H1 (cell line): ENCODE measurements around the gene TPD52L2. TPM values are rescaled to one million over a fixed set of nuclear protein-coding genes. Genes with fewer than 3 reads are reported as not detected.

Source experiments
- CTCF ChIA-PET: fragments of 300-600 bp; sonication (Branson Sonifier 250); formaldehyde crosslinking; loops from one replicate; lab custom pipeline; 2021; ENCODE audit not compliant: partially characterized antibody; lab: Charles Lee
- POLR2A ChIA-PET: fragments of 300-600 bp; sonication (Branson Sonifier 250); formaldehyde crosslinking; loops from one replicate; lab custom pipeline; 2021; ENCODE audit warnings: inconsistent platforms; ENCODE audit not compliant: partially characterized antibody; lab: Charles Lee
- DNase-seq, 2 experiments: peaks; one replicate each; pipeline versions ENCODE4 v3.0.0 to v3.0.0-alpha.2; 2010 to 2022; ENCODE audit warnings: low spot score in 2 of 2, low read depth in 1 of 2, mixed read lengths in 1 of 2
- FAIRE-seq: peaks from 2 replicates; lab custom pipeline; 2011; peaks lifted over from hg19 to GRCh38; lab: Jason Lieb, UNC
- H2AFZ ChIP-seq: 2 replicates; pipeline ENCODE4 v1.8.1; 2012; ENCODE audit warnings: low read length, inconsistent platforms
- H2AK5ac ChIP-seq: 2 replicates; pipeline ENCODE4 v1.6.1; 2013; ENCODE audit warnings: low read depth, low read length
- H2BK120ac ChIP-seq: replicated peaks from 2 replicates; pipeline ENCODE3; 2013; ENCODE audit warnings: low read depth, low read length, inconsistent platforms
- H2BK12ac ChIP-seq: 2 replicates; pipeline ENCODE4 v1.6.1; 2013; ENCODE audit warnings: low read depth, low read length
- H2BK15ac ChIP-seq: 2 replicates; pipeline ENCODE4 v1.6.1; 2013; ENCODE audit warnings: low read length
- H2BK20ac ChIP-seq: 2 replicates; pipeline ENCODE4 v1.6.1; 2013; ENCODE audit warnings: low read length
- H2BK5ac ChIP-seq: 2 replicates; pipeline ENCODE4 v1.6.1; 2013; ENCODE audit warnings: low read depth, low read length
- H3K14ac ChIP-seq: 2 replicates; pipeline ENCODE4 v1.6.1; 2013; ENCODE audit warnings: inconsistent platforms; ENCODE audit not compliant: insufficient read length
- H3K18ac ChIP-seq: 2 replicates; pipeline ENCODE4 v1.6.1; 2013; ENCODE audit warnings: low read length; ENCODE audit errors: extremely low read depth
- H3K23ac ChIP-seq: 2 replicates; pipeline ENCODE4 v1.6.1; 2013; ENCODE audit warnings: inconsistent platforms; ENCODE audit not compliant: insufficient read length
- H3K23me2 ChIP-seq: 2 replicates; pipeline ENCODE4 v1.6.1; 2013; ENCODE audit warnings: low read depth, low read length
- H3K27ac ChIP-seq: 2 replicates; pipeline ENCODE4 v1.6.1; 2011; ENCODE audit warnings: low read depth, low read length, inconsistent platforms
- H3K27me3 ChIP-seq, 4 experiments: replicated peaks in 1 of 4; 1 replicate in 1 of 4; 2 replicates in 3 of 4; pipeline versions ENCODE4 v1.6.1 to v1.8.1; 2011 to 2013; ENCODE audit warnings: low read length in 3 of 4, mild to moderate bottlenecking in 3 of 4, inconsistent platforms in 2 of 4, mixed read lengths in 2 of 4, moderate library complexity in 1 of 4; ENCODE audit not compliant: control insufficient read depth in 3 of 4, insufficient read depth in 3 of 4; ENCODE audit errors: extremely low read depth in 1 of 4
- H3K36me3 ChIP-seq, 4 experiments: 2 replicates each; pipeline versions ENCODE4 v1.6.1 to v1.8.1; 2011 to 2013; ENCODE audit warnings: mild to moderate bottlenecking in 4 of 4, low read length in 3 of 4, moderate library complexity in 2 of 4, control low read depth in 1 of 4, inconsistent platforms in 1 of 4; ENCODE audit not compliant: insufficient read depth in 4 of 4, control insufficient read depth in 2 of 4
- H3K4ac ChIP-seq: replicated peaks from 2 replicates; pipeline ENCODE3; 2013; ENCODE audit warnings: low read length, low read depth, mixed read lengths, inconsistent platforms; ENCODE audit not compliant: insufficient read length
- H3K4me1 ChIP-seq, 4 experiments: replicated peaks in 1 of 4; 1 replicate in 1 of 4; 2 replicates in 3 of 4; pipeline versions ENCODE4 v1.6.1 to v1.8.1; 2011 to 2013; ENCODE audit warnings: low read length in 3 of 4, inconsistent platforms in 2 of 4, mixed read lengths in 1 of 4; ENCODE audit not compliant: insufficient read depth in 4 of 4, control insufficient read depth in 3 of 4
- H3K4me2 ChIP-seq, 2 experiments: 2 replicates each; pipeline versions ENCODE4 v1.6.1 to v1.8.1; 2011 to 2013; ENCODE audit warnings: low read depth in 2 of 2, low read length in 2 of 2, control low read depth in 1 of 2, inconsistent platforms in 1 of 2, mild to moderate bottlenecking in 1 of 2; ENCODE audit not compliant: insufficient read depth in 1 of 2
- H3K4me3 ChIP-seq, 4 experiments: fragments of 200-600, 300-600 bp in 1 of 4; sonication (generic), shearing (Covaris generic), sonication (Bioruptor Twin) in 1 of 4; 2 replicates each; pipeline versions ENCODE4 v1.5.1 to v1.8.1; 2011 to 2016; ENCODE audit warnings: low read length in 4 of 4, low read depth in 3 of 4, control low read depth in 2 of 4, inconsistent platforms in 2 of 4, mild to moderate bottlenecking in 2 of 4, mixed read lengths in 1 of 4, moderate library complexity in 1 of 4; ENCODE audit not compliant: insufficient read depth in 2 of 4; ENCODE audit errors: extremely low read depth in 1 of 4
- H3K56ac ChIP-seq: replicated peaks from 2 replicates; pipeline ENCODE3; 2013; ENCODE audit warnings: low read depth, mild to moderate bottlenecking, mixed read lengths, low read length, inconsistent platforms; ENCODE audit not compliant: insufficient read length
- H3K79me1 ChIP-seq: 2 replicates; pipeline ENCODE4 v1.6.1; 2013; ENCODE audit warnings: low read depth, low read length, control low read depth
- H3K79me2 ChIP-seq, 2 experiments: 2 replicates each; pipeline versions ENCODE4 v1.6.1 to v1.8.1; 2012 to 2013; ENCODE audit warnings: low read length in 2 of 2, mild to moderate bottlenecking in 2 of 2, inconsistent platforms in 1 of 2; ENCODE audit not compliant: insufficient read depth in 2 of 2, control insufficient read depth in 1 of 2
- H3K9ac ChIP-seq, 4 experiments: replicated peaks in 1 of 4; 1 replicate in 1 of 4; 2 replicates in 3 of 4; pipeline versions ENCODE4 v1.6.1 to v1.8.1; 2011 to 2013; ENCODE audit warnings: low read depth in 3 of 4, low read length in 3 of 4, control low read depth in 2 of 4, mild to moderate bottlenecking in 2 of 4, moderate library complexity in 2 of 4, inconsistent platforms in 1 of 4; ENCODE audit errors: extremely low read depth in 1 of 4
- H3K9me3 ChIP-seq, 2 experiments: 2 replicates each; pipeline versions ENCODE4 v1.6.1 to v1.8.1; 2012 to 2013; ENCODE audit warnings: mild to moderate bottlenecking in 2 of 2, moderate library complexity in 2 of 2, control low read depth in 1 of 2, inconsistent platforms in 1 of 2, low read depth in 1 of 2, low read length in 1 of 2, mixed read lengths in 1 of 2; ENCODE audit not compliant: insufficient read depth in 2 of 2
- H4K20me1 ChIP-seq, 2 experiments: replicated peaks in 1 of 2; 2 replicates each; pipeline versions ENCODE3 to v1.8.1; 2011 to 2013; ENCODE audit warnings: inconsistent platforms in 2 of 2, low read length in 2 of 2, mild to moderate bottlenecking in 1 of 2; ENCODE audit not compliant: insufficient read depth in 2 of 2, control insufficient read depth in 1 of 2
- H4K5ac ChIP-seq: 2 replicates; pipeline ENCODE4 v1.6.1; 2013; ENCODE audit warnings: low read length, low read depth, mixed read lengths, inconsistent platforms; ENCODE audit not compliant: insufficient read length
- H4K8ac ChIP-seq: 2 replicates; pipeline ENCODE4 v1.8.0; 2013; ENCODE audit warnings: mild to moderate bottlenecking, moderate library complexity, low read length, inconsistent platforms; ENCODE audit not compliant: insufficient read depth; ENCODE audit errors: extremely low read depth
- H4K91ac ChIP-seq: replicated peaks from 2 replicates; pipeline ENCODE3; 2013; ENCODE audit warnings: low read length, mixed read lengths, inconsistent platforms; ENCODE audit not compliant: insufficient read length
- CBX8 ChIP-seq: fragments of 300-800, 300-1000 bp; sonication (generic); IDR thresholded peaks from 2 replicates; pipeline ENCODE4 v1.7.1; 2016; ENCODE audit warnings: low read depth, low read length, borderline replicate concordance
- EGR1 ChIP-seq: IDR thresholded peaks from 2 replicates; pipeline ENCODE4 v1.6.1; 2011; ENCODE audit warnings: low read depth, low read length, borderline replicate concordance
- FOSL1 ChIP-seq: IDR thresholded peaks from 2 replicates; pipeline ENCODE4 v1.6.1; 2011; ENCODE audit warnings: mild to moderate bottlenecking, low read depth, low read length, moderate library complexity; ENCODE audit not compliant: insufficient read depth
- GABPA ChIP-seq: IDR thresholded peaks from 2 replicates; pipeline ENCODE4 v1.6.1; 2011; ENCODE audit warnings: mild to moderate bottlenecking, low read length, moderate library complexity, borderline replicate concordance; ENCODE audit not compliant: insufficient read depth
- KDM5A ChIP-seq: fragments of 200-600 bp; IDR thresholded peaks from 2 replicates; pipeline ENCODE4 v1.7.1; 2012; ENCODE audit warnings: mild to moderate bottlenecking, low read length, inconsistent platforms, mixed read lengths
- NRF1 ChIP-seq: IDR thresholded peaks from 2 replicates; pipeline ENCODE4 v1.6.1; 2011; ENCODE audit warnings: mild to moderate bottlenecking, low read depth, low read length, improper control_type of control experiment
- SP2 ChIP-seq: IDR thresholded peaks from 2 replicates; pipeline ENCODE4 v1.6.1; 2012; ENCODE audit warnings: mild to moderate bottlenecking, low read length, inconsistent platforms
- SRF ChIP-seq: IDR thresholded peaks from 2 replicates; pipeline ENCODE4 v1.6.1; 2011; ENCODE audit warnings: mild to moderate bottlenecking, low read depth, low read length, moderate library complexity
- TAF7 ChIP-seq: optimal IDR thresholded peaks from 2 replicates; pipeline ENCODE3; 2011; ENCODE audit warnings: low read depth, mild to moderate bottlenecking, inconsistent platforms, low read length, moderate library complexity, borderline replicate concordance
- WGBS, 2 experiments: shearing (Covaris generic) in 1 of 2; methylation state at CpG; one replicate each; pipeline versions ENCODE4 v1.1.6 to v1.1.7; 2013 to 2015; ENCODE audit warnings: low lambda C conversion rate in 2 of 2, mixed read lengths in 2 of 2, inconsistent platforms in 1 of 2, low coverage in 1 of 2, missing lambda C conversion rate in 1 of 2; ENCODE audit not compliant: insufficient replicate concordance in 2 of 2, insufficient coverage in 1 of 2, insufficient read length in 1 of 2; ENCODE audit errors: extremely low coverage in 1 of 2, missing lambda C conversion rate in 1 of 2; 5-methylcytosine and 5-hydroxymethylcytosine counted together
- polyA plus RNA-seq, 7 experiments: library from polyadenylated mRNA; depleted of rRNA in 3 of 7; stranded (reverse) in 5 of 7; unstranded in 2 of 7; fragments of >200 nt in 5 of 7; fragments of 200-250 nt in 2 of 7; gene quantifications; 1 replicate in 5 of 7; 2 replicates in 1 of 7; 4 replicates in 1 of 7; pipeline versions ENCODE4 v1.2.1 to v1.2.3, GENCODE V29; 2011 to 2013; ENCODE audit warnings: missing spikeins in 2 of 7, mixed read lengths in 2 of 7
- total RNA-seq: library from RNA; stranded (reverse); fragmentation: NEBNext Ultra II Directional; extraction: Animal tissue kit (Norgen Biotek cat#: 25700); gene quantifications from 2 replicates; pipeline ENCODE4 v1.2.1, GENCODE V29; 2021

TPD52L2 gene
- total and polyA plus RNA-seq, 2 of the 8 experiments (the other 6 are each of a cell fraction or from before 2014, with no cell fraction given): 77.1 to 80.2 TPM

- CTCF ChIA-PET: interaction anchor here (1.6 to 7.7 kb wide), 7 partner anchors 9 to 48 kb away, joined by 4 to 58 read pairs (median 17); partner anchors contain the start of genes PRPF6 and SAMD10
- Histone ChIP-seq H3K18ac (no peak overlapping the region), H4K91ac (no peak overlapping the region), H4K5ac (no peak overlapping the region), H2AFZ (no peak overlapping the region), H3K23ac (no peak overlapping the region), H2BK12ac (no peak overlapping the region), H2BK20ac (no peak overlapping the region), H3K14ac (no peak overlapping the region), H3K56ac (no peak overlapping the region), H3K9me3 (no peaks in the 10 kb centered on the region), H4K20me1 (peaks cover 6 to 16% of the 10 kb centered on the region in 2 experiments), H3K79me1 (0 out of 2 replicates have a peak, but pooled peaks cover 2% of the 10 kb centered on the region), H3K9ac (peak overlapping the region in 1 of 4 experiments; percentile 13; a peak in 1 of 7 replicates), H3K4me3 (no peak overlapping the region), H2AK5ac (no peak overlapping the region), H3K23me2 (no peaks in the 10 kb centered on the region), H3K4ac (no peak overlapping the region), H3K36me3 (peaks cover 2 to 28% (median 18%) of the 10 kb centered on the region in 4 experiments; a peak in 6 of 8 replicates), H3K4me2 (no peak overlapping the region), H4K8ac (no peak overlapping the region), H3K4me1 (no peaks in the 10 kb centered on the region), H3K27me3 (no peaks in the 10 kb centered on the region), H2BK5ac (no peak overlapping the region), H2BK120ac (no peak overlapping the region), H2BK15ac (no peak overlapping the region), H3K27ac (no peak overlapping the region), H3K79me2 (no peaks in the 10 kb centered on the region)
- DNase-seq: no peak
- TF ChIP-seq GABPA (no peak), KDM5A (no peak), SP2 (no peak), TAF7 (no peak), CBX8 (no peak), SRF (no peak), EGR1 (peak; percentile 91), NRF1 (no peak), FOSL1 (0 out of 2 replicates have a peak, but pooled peaks have one; percentile 47)
- 97% methylated on average over 17 of the region's 17 CpGs; no CpG with 5 or more reads in 1 of the 2 experiments for WGBS, 2 experiments
- no peak for FAIRE-seq
- POLR2A ChIA-PET: no interaction called here
Measured at GRCh38 chr20:63932606-63933160, 67.6 kb downstream of the TPD52L2 start.
